Measurements from ENCODE around the gene IMPG2. TPM values are rescaled to one million over a fixed set of nuclear protein-coding genes. Genes with fewer than 3 reads are reported as not detected.

The IMPG2 gene
- total RNA-seq, 2 donors from 2014 or later, result 0.18 to 0.26 TPM

DNA sequence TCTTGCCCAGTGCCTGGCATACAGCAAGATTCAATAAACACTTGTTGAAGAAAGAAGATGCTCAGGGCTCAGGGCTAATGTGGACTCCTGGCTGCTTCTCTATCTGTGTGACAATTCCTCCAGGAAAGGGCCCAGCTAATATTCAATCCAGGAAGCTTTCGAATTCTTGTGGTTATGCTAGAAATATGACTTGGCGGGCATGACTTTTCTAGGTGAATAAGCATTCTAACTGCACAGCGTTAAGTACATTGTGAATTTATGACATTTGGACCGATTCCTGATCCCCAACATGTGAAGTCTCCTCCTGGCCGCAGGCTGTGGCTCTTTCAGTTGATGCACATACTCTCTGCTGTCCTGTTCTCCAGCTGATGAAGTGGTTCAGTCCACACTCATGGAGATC lies 117.0 kb downstream of the IMPG2 start:
- no peak overlapping the region for H3K4me3 ChIP-seq (ENCODE audit: low read length)
- H3K4me3 Mint-ChIP-seq, result no peak overlapping the region
- DNase-seq, result no peak
- H3K36me3 ChIP-seq (ENCODE audit: control insufficient read depth, insufficient read depth, low read length), result no peaks in the 10 kb centered on the region
- H3K9me3 ChIP-seq (ENCODE audit: control insufficient read depth, low read length), result no peaks in the 10 kb centered on the region
- H3K27me3 Mint-ChIP-seq (ENCODE audit: insufficient read depth), result peaks cover 14% of the 10 kb centered on the region
- H3K4me1 Mint-ChIP-seq, result peaks cover 9% of the 10 kb centered on the region
- H3K27ac ChIP-seq (ENCODE audit: low read depth, low read length), result no peak overlapping the region
- H3K27ac Mint-ChIP-seq, result no peak overlapping the region
- H3K36me3 Mint-ChIP-seq (ENCODE audit: low read depth), result no peaks in the 10 kb centered on the region
- whole genome bisulfite sequencing, 2 experiments (ENCODE audit: insufficient coverage in 1 of 2, insufficient read length in 1 of 2), result 93 to 97% methylated on average over 5 of the region's 5 CpGs
- peaks cover 25% of the 10 kb centered on the region for H3K27me3 ChIP-seq (ENCODE audit: control insufficient read depth, insufficient read depth, low read length, poor library complexity, severe bottlenecking)
- TF ChIP-seq, protein P1, sequence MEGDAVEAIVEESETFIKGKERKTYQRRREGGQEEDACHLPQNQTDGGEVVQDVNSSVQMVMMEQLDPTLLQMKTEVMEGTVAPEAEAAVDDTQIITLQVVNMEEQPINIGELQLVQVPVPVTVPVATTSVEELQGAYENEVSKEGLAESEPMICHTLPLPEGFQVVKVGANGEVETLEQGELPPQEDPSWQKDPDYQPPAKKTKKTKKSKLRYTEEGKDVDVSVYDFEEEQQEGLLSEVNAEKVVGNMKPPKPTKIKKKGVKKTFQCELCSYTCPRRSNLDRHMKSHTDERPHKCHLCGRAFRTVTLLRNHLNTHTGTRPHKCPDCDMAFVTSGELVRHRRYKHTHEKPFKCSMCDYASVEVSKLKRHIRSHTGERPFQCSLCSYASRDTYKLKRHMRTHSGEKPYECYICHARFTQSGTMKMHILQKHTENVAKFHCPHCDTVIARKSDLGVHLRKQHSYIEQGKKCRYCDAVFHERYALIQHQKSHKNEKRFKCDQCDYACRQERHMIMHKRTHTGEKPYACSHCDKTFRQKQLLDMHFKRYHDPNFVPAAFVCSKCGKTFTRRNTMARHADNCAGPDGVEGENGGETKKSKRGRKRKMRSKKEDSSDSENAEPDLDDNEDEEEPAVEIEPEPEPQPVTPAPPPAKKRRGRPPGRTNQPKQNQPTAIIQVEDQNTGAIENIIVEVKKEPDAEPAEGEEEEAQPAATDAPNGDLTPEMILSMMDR (conservative IDR thresholded peaks at IDR 0.05), result no peak
- no peak overlapping the region for H3K9ac ChIP-seq (ENCODE audit: extremely low read depth, low read length, poor library complexity, severe bottlenecking)
- H3K4me1 ChIP-seq (ENCODE audit: control insufficient read depth, insufficient read depth, low read length), result no peaks in the 10 kb centered on the region
- H3K9me3 Mint-ChIP-seq, result no peaks in the 10 kb centered on the region

DNA sequence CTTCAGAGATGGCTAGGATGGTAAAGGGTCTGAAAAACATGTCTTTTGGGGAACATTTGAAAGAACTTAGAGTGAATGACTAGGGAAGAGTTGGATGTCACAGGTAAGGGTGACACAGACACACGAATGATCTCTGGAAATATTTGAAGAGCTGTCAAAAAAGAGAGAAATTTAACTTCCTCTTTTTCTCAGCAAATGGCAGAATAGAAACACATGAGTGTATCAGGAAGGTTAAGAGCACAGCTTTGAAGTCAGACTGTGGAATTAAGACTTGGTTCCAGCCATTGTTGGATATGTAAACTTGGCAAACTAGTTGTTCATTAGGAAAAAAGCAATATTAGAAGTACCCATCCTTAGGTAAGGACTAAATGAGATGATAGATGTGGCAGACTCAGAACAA lies 117.7 kb downstream of the IMPG2 start:
- TF ChIP-seq, protein P1 (conservative IDR thresholded peaks at IDR 0.05), result no peak
- no peak for DNase-seq
- H3K4me3 ChIP-seq (ENCODE audit: low read length), result no peak overlapping the region
- Mint-ChIP-seq H3K4me3 (no peak overlapping the region), H3K4me1 (peaks cover 9% of the 10 kb centered on the region), H3K27me3 (ENCODE audit: insufficient read depth) (peaks cover 14% of the 10 kb centered on the region), H3K9me3 (no peaks in the 10 kb centered on the region), H3K36me3 (ENCODE audit: low read depth) (no peaks in the 10 kb centered on the region), H3K27ac (no peak overlapping the region)
- WGBS, 2 experiments (ENCODE audit: insufficient coverage in 1 of 2, insufficient read length in 1 of 2), result 85 to 100% methylated on average over 1 of the region's 1 CpG
- no peak overlapping the region for H3K27ac ChIP-seq (ENCODE audit: low read depth, low read length)
- no peaks in the 10 kb centered on the region for H3K36me3 ChIP-seq (ENCODE audit: control insufficient read depth, insufficient read depth, low read length)
- H3K9ac ChIP-seq (ENCODE audit: extremely low read depth, low read length, poor library complexity, severe bottlenecking), result no peak overlapping the region
- peaks cover 25% of the 10 kb centered on the region for H3K27me3 ChIP-seq (ENCODE audit: control insufficient read depth, insufficient read depth, low read length, poor library complexity, severe bottlenecking)
- no peaks in the 10 kb centered on the region for H3K9me3 ChIP-seq (ENCODE audit: control insufficient read depth, low read length)
- H3K4me1 ChIP-seq (ENCODE audit: control insufficient read depth, insufficient read depth, low read length), result no peaks in the 10 kb centered on the region

DNA sequence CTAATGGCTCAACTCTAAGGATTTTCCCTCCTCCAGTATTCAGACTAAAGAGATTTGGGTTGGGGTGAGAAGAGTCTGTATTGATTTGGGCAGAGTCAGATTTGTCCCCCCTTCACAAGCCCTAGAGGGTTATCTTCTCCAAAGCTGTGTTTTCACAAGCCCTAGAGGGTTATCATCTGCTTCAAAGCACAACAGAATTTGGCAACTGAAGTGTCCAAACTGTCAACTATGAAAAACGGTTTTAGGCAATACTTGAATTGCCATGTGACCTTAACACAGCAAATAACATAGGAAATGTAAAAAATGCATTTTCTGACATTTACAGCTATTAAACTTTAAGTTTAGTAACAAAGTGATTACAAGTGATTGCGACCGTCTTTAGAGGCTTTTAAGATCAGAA lies 119.9 kb downstream of the IMPG2 start:
- TF ChIP-seq, protein P1 (conservative IDR thresholded peaks at IDR 0.05), result no peak
- H3K4me3 ChIP-seq (ENCODE audit: low read length), result no peak overlapping the region
- peaks cover 9% of the 10 kb centered on the region for H3K4me1 Mint-ChIP-seq
- peaks cover 14% of the 10 kb centered on the region for H3K27me3 Mint-ChIP-seq (ENCODE audit: insufficient read depth)
- peaks cover 25% of the 10 kb centered on the region for H3K27me3 ChIP-seq (ENCODE audit: control insufficient read depth, insufficient read depth, low read length, poor library complexity, severe bottlenecking)
- no peak overlapping the region for H3K27ac Mint-ChIP-seq
- no peaks in the 10 kb centered on the region for H3K36me3 Mint-ChIP-seq (ENCODE audit: low read depth)
- H3K9me3 ChIP-seq (ENCODE audit: control insufficient read depth, low read length), result no peaks in the 10 kb centered on the region
- DNase-seq, result no peak
- H3K4me1 ChIP-seq (ENCODE audit: control insufficient read depth, insufficient read depth, low read length), result no peaks in the 10 kb centered on the region
- WGBS, 2 experiments (ENCODE audit: insufficient coverage in 1 of 2, insufficient read length in 1 of 2), result 84 to 87% methylated on average over 2 to 3 of the region's 3 CpGs
- no peaks in the 10 kb centered on the region for H3K9me3 Mint-ChIP-seq
- no peak overlapping the region for H3K4me3 Mint-ChIP-seq
- no peaks in the 10 kb centered on the region for H3K36me3 ChIP-seq (ENCODE audit: control insufficient read depth, insufficient read depth, low read length)
- H3K27ac ChIP-seq (ENCODE audit: low read depth, low read length), result no peak overlapping the region
- no peak overlapping the region for H3K9ac ChIP-seq (ENCODE audit: extremely low read depth, low read length, poor library complexity, severe bottlenecking)

Measured in endodermal cell (in vitro differentiated cells).